Urinary bladder (tissue), 4 donors: ENCODE measurements around the gene EMC8. TPM values are rescaled to one million over a fixed set of nuclear protein-coding genes. Genes with fewer than 3 reads are reported as not detected.

Experiments
- DNase-seq: peaks from one replicate; pipeline ENCODE4 v3.0.0-alpha.2; 2015; ENCODE audit errors: extremely low spot score
- H3K27ac ChIP-seq: one replicate; pipeline ENCODE4 v1.5.1; 2013; ENCODE audit warnings: low read depth, mild to moderate bottlenecking, moderate library complexity
- H3K36me3 ChIP-seq: one replicate; pipeline ENCODE4 v1.6.1; 2013; ENCODE audit warnings: mild to moderate bottlenecking, moderate library complexity; ENCODE audit not compliant: insufficient read depth
- H3K4me1 ChIP-seq: one replicate; pipeline ENCODE4 v1.6.1; 2013; ENCODE audit warnings: mild to moderate bottlenecking, moderate library complexity; ENCODE audit not compliant: insufficient read depth
- H3K4me3 ChIP-seq: one replicate; pipeline ENCODE4 v1.5.1; 2013; ENCODE audit warnings: low read depth, low read length
- WGBS: extraction: QIAGEN DNeasy Blood & Tissue Kit; methylation state at CpG from one replicate; pipeline ENCODE4 v1.1.7; 2013; 5-methylcytosine and 5-hydroxymethylcytosine counted together
- polyA plus RNA-seq: library from polyadenylated mRNA; stranded (reverse); fragments of 200-250 nt; gene quantifications from one replicate; pipeline ENCODE4 v1.2.3, GENCODE V29; 2013
- total RNA-seq: library from RNA; depleted of rRNA; stranded (reverse); fragments of >200 nt; gene quantifications from one replicate; pipeline ENCODE4 v1.2.3, GENCODE V29; 2014
- donor health status: healthy with polysubstance abuse.
- donor health status: healthy.

Gene EMC8
- total and polyA plus RNA-seq, 2 donors: 15.0 to 19.0 TPM

- H3K27ac ChIP-seq: no peak overlapping the region
- 48% methylated on average over 16 of the region's 16 CpGs for WGBS
- H3K36me3 ChIP-seq: no peaks in the 10 kb centered on the region
- DNase-seq: no peak
- H3K4me1 ChIP-seq: no peaks in the 10 kb centered on the region
- no peak overlapping the region for H3K4me3 ChIP-seq
Measured at GRCh38 chr16:85759136-85759535, 40.2 kb downstream of the EMC8 start.

GRCh38 chr16:85757341-85757822, 42.0 kb downstream of the EMC8 start:
- no peaks in the 10 kb centered on the region for H3K36me3 ChIP-seq
- H3K27ac ChIP-seq: no peak overlapping the region
- no peak overlapping the region for H3K4me3 ChIP-seq
- no peak for DNase-seq
- no peaks in the 10 kb centered on the region for H3K4me1 ChIP-seq
- WGBS: 76% methylated on average over 7 of the region's 7 CpGs

DNA sequence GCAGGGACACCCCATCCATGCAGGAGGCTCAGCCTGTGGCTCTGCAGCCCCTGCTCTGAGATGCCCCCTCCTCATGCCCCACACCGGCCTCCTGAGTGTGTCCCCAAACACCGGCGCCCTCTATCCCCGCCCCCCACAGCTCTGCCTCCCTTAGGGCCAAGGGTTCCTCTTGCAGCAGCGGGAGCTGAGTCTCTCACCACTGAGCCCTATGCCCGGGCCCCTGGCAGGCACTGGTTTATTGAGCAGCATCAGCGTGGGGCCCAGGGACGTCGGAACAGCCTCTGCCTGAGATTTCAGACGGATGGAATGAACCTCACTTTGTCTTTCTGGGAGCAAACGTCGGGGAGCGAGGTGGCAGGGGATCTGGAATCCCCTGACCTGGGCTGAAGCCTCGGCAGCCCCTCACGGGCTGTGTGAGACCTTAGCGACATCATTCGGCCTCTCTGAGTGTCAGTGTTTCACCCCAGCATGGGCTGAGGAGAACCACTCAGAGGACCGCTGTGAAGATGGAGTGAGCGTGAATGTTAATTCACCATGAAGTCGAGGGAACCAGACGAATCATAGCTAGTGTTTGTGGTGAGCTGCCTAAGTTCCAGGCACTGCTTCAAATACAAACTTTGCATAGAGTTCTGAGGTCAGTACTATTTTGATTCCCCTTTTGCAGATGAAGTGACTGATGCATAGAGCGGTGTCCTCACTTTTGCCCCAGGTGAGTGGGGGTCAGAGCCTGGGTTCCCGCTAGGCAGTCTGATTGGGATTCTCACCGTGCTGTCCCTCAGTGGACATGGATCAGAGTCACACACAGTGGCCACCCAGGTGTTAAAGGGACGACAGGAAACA, 43.2 kb downstream of the EMC8 start:
- no peaks in the 10 kb centered on the region for H3K36me3 ChIP-seq
- H3K4me1 ChIP-seq: no peaks in the 10 kb centered on the region
- no peak overlapping the region for H3K27ac ChIP-seq
- no peak for DNase-seq
- WGBS: 65% methylated on average over 25 of the region's 25 CpGs
- H3K4me3 ChIP-seq: no peak overlapping the region

DNA sequence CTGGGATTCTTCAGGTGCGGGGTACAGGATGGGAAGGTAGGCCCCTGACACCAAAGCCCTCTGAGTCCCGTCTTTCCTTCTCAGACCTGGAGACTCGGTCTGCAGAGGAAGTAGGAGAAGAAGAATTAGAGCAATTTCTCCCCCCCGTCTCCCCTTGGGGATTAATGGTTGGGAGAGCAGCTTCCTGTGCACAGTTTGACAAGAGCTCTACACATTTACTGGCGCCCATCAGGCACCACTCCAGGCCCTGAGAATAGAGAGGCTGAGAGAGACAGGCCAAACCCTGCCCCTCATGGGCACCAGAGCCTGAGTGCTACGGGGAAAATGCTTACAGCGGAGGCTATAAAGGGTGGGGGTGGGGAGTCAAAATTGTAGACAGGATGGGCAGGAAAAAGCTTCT, 44.9 kb downstream of the EMC8 start:
- Histone ChIP-seq H3K4me1 (no peaks in the 10 kb centered on the region), H3K27ac (no peak overlapping the region), H3K4me3 (no peak overlapping the region), H3K36me3 (no peaks in the 10 kb centered on the region)
- no peak for DNase-seq
- 70% methylated on average over 7 of the region's 7 CpGs for WGBS

DNA sequence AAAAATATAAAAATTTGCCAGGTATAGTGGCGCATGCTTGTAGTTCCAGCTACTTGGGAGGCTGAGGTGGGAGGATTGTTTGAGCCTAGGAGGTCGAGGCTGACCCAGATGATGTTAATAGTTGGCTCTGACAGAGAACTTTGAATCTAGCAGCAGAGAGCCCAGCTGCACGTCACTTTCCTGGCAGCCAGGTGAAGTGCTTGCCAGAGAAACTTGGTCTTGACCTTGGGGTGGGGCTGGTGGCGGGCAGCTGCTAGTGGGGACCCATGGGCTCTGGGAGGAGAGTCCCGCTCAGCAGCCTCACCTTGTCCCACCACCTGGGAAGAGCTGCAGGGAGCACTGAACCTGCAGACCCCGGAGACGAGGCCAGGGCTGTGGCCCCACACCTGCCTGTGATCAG, 45.4 kb downstream of the EMC8 start:
- no peak for DNase-seq
- Histone ChIP-seq H3K4me3 (no peak overlapping the region), H3K27ac (no peak overlapping the region), H3K36me3 (no peaks in the 10 kb centered on the region), H3K4me1 (no peaks in the 10 kb centered on the region)
- 92% methylated on average over 7 of the region's 7 CpGs for WGBS

GRCh38 chr16:85753559-85753958, 45.8 kb downstream of the EMC8 start:
- no peaks in the 10 kb centered on the region for H3K36me3 ChIP-seq
- no peak overlapping the region for H3K27ac ChIP-seq
- no peak for DNase-seq
- no peak overlapping the region for H3K4me3 ChIP-seq
- no peaks in the 10 kb centered on the region for H3K4me1 ChIP-seq
- WGBS: 69% methylated on average over 6 of the region's 6 CpGs

GRCh38 chr16:85752511-85753420, 46.6 kb downstream of the EMC8 start:
- Histone ChIP-seq H3K4me1 (no peaks in the 10 kb centered on the region), H3K27ac (no peak overlapping the region), H3K36me3 (no peaks in the 10 kb centered on the region), H3K4me3 (no peak overlapping the region)
- 47% methylated on average over 21 of the region's 21 CpGs for WGBS
- DNase-seq: no peak

DNA sequence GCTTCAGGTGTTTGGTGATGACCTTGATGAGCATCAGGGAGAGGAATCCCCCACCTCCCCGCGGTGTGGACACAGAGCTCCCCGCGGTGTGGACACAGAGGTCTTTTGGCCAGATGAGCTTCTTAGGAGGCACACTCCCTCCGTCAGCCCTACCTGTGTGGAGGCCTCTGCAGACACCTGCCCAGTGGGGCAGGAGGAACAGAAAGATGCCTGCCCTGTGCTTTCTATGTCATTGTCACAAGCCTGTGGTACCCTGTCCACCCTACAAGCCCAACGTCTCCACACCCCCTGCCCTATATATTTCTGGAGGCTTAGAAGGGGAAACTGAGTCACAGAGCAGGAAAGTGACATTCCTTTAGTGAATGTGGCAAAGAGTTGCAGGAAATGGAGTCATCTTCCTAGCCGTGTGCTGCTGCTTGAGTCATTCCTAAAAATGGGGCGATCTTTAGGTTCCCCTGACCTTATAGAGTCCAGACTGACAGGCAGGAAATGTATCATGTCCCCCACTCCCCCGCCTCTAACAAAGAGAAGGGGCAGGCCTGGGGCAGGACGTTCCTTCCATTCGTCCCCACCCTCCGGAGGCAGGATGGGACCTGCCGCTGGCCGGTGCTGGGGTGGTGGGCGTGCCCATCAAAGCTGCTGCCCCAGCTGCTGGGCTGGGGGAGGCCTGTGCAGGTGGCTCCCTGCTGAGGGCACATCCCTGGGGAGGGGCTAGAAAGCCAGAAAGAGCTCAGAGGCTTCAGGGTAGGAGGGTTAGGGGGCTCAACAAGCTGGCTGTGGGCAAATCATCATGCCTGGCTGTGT, 47.4 kb downstream of the EMC8 start:
- Histone ChIP-seq H3K4me3 (no peak overlapping the region), H3K36me3 (no peaks in the 10 kb centered on the region), H3K27ac (no peak overlapping the region), H3K4me1 (no peaks in the 10 kb centered on the region)
- WGBS: 52% methylated on average over 15 of the region's 15 CpGs
- DNase-seq: no peak

GRCh38 chr16:85750827-85751697, 48.3 kb downstream of the EMC8 start, which contains the start of gene C16orf74:
Gene C16orf74, minus strand, starts transcription at chr16:85751096. Its CDS starts 15,879 bp downstream, at chr16:85735217.
- Histone ChIP-seq H3K27ac (peak within 1 kb of the TSS; percentile 69), H3K36me3 (no peaks in the 10 kb centered on the region), H3K4me3 (peak within 1 kb of the TSS; percentile 73), H3K4me1 (no peaks in the 10 kb centered on the region)
- no peak for DNase-seq
- 6% methylated on average over 96 of the region's 96 CpGs for WGBS

DNA sequence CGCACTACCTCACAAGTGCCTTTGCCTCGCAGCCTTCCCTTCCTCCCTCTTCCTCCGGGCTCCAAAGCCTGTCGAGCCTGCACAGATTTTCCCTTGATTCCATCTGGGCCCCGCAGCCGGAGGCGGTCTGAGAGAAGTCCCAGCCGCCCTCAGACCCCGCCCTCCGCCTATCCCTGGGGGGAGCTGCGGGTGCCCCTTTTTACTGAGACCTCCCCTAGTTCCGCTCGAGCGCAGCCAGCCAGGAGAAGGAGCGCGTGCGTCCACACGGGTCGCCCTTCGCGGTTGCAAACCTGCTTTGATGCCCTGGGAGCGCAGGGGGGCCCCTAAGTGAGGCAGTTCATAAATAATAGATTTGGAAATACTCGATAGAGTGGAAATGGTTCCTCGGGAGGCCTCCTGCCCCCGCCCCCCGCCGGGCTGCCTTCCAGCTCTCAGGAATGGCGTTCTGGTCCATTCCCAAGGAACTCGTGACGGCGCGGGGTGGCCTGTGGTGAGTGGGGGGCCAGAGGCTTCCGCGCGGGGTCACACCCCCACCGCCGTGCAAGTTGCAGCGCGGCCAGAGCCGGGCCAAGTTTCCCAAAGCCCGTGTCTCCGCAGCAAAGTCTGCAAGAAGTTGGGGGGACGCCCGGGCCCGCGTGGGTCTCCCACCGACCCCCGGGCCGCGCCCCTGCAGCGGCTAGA, 49.1 kb downstream of the EMC8 start:
- Histone ChIP-seq H3K36me3 (no peaks in the 10 kb centered on the region), H3K27ac (peak overlapping the region; percentile 69), H3K4me3 (peak overlapping the region; percentile 73), H3K4me1 (no peaks in the 10 kb centered on the region)
- DNase-seq: no peak
- WGBS: under 1% methylated on average over 51 of the region's 51 CpGs

- H3K4me1 ChIP-seq: no peaks in the 10 kb centered on the region
- 21% methylated on average over 14 of the region's 14 CpGs for WGBS
- no peak overlapping the region for H3K27ac ChIP-seq
- no peak for DNase-seq
- peak overlapping the region; percentile 73 for H3K4me3 ChIP-seq
- no peaks in the 10 kb centered on the region for H3K36me3 ChIP-seq
Measured at GRCh38 chr16:85749771-85750145, 49.6 kb downstream of the EMC8 start.
